Mammary epithelial cell (primary cell): ENCODE data around the gene SORCS2.

Experiments
- CTCF ChIP-seq, 2 donors: IDR thresholded peaks in 1 of 2; conservative IDR thresholded peaks in 1 of 2; 2 replicates each; pipeline ENCODE4 v1.5.1; 2011 to 2012; ENCODE audit warnings: inconsistent platforms in 2 of 2, low read length in 2 of 2, mild to moderate bottlenecking in 2 of 2, control low read depth in 1 of 2, low read depth in 1 of 2; ENCODE audit not compliant: insufficient read depth in 1 of 2; ENCODE audit errors: extremely low read depth in 1 of 2
- EZH2 ChIP-seq: IDR thresholded peaks from 2 replicates; pipeline ENCODE4 v1.6.1; 2012; ENCODE audit warnings: low read length, inconsistent platforms, borderline replicate concordance

DNA sequence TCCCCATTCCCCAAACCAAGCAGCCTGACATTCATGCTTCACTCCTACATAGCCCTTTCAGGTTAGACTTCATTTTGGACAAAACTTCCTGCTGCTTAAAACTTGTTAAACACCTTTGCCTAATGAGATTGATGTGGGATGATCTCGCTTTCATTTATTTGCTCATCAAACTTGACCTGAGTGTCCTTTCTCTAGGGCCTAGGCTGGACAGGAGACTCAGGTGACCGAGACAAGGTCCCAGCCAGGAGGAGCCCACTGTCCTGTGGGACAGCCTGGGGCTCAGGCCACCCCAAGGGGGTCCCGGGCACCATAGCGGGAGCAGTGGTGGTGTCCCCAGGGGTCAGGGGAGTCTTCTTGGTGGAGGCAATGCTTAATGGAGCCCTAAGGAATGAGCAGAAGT lies 266.1 kb downstream of the SORCS2 start:
- TF ChIP-seq CTCF (conservative IDR thresholded peaks at IDR 0.05 in 1 of 2, IDR thresholded peaks at IDR 0.05 in 1 of 2; ENCODE audit: extremely low read depth in 1 of 2, insufficient read depth in 1 of 2, low read depth in 1 of 2, low read length in 2 of 2), result no peak
- TF ChIP-seq EZH2, result no peak
